ENCODE measurements around the gene LIPE. TPM values are rescaled to one million over a fixed set of nuclear protein-coding genes. Genes with fewer than 3 reads are reported as not detected.

The LIPE gene
- total and polyA plus RNA-seq, 12 donors: 11.2 to 230 (median 43.3) TPM

DNA sequence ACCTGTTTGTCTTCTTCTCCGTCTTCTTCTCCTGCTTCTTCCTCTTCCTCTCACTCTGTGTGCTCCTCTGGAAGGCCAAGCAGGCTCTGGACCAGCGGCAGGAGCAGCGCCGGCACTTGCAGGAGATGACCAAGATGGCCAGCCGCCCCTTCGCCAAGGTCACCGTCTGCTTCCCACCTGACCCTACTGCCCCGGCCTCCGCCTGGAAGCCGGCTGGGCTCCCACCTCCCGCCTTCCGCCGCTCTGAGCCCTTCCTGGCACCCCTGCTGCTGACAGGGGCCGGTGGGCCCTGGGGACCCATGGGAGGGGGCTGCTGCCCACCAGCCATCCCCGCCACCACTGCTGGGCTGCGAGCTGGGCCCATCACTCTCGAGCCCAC, 51.0 kb downstream of the LIPE start:
- H3K9me3 ChIP-seq (replicated peaks in 1 of 3): no peaks in the 10 kb centered on the region
- no peak overlapping the region for H3K4me3 ChIP-seq
- TF ChIP-seq POLR2A (IDR thresholded peaks at IDR 0.05) (no peak), CTCF (IDR thresholded peaks at IDR 0.05) (no peak)
- no peak for DNase-seq
- no peaks in the 10 kb centered on the region for H3K4me1 ChIP-seq (replicated peaks in 1 of 2)
- intact Hi-C loops (cut with DNase I): no loop called here
- H3K27me3 ChIP-seq: no peaks in the 10 kb centered on the region
- H3K36me3 ChIP-seq (replicated peaks in 1 of 2): peaks cover 0 to 7% of the 10 kb centered on the region in 2 donors
- 94 to 97% (median 97%) methylated on average over 7 to 17 of the region's 17 CpGs for WGBS, 4 donors
- no peak overlapping the region for H3K27ac ChIP-seq

DNA sequence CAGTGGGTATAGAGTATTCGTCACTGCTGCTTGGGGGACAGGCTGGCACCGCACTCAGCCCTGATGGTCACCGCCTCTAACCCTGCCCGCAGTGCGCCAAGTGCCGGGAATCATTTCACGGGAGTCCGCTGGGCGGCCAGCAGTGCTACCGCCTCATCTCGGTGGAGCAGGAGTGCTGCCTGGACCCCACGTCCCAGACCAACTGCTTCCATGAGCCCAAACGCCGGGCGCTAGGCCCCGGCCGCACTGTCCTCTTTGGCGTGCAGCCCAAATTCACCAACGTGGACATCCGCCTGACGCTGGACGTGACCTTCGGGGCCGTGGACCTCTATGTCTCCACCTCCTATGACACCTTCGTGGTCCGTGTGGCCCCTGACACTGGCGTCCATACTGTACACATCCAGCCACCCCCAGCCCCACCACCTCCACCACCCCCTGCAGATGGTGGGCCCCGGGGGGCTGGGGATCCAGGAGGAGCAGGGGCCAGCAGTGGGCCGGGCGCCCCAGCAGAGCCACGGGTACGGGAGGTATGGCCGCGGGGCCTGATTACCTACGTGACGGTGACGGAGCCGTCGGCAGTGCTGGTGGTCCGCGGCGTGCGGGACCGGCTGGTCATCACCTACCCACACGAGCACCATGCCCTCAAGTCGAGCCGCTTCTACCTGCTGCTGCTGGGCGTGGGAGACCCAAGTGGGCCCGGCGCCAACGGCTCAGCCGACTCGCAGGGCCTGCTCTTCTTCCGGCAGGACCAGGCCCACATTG, 51.6 kb downstream of the LIPE start:
- no peak for DNase-seq
- H3K9me3 ChIP-seq (replicated peaks in 1 of 3): no peaks in the 10 kb centered on the region
- no peak overlapping the region for H3K4me3 ChIP-seq
- H3K27ac ChIP-seq: no peak overlapping the region
- intact Hi-C loops (cut with DNase I): no loop called here
- 91 to 95% (median 93%) methylated on average over 19 to 54 of the region's 54 CpGs for WGBS, 4 donors
- H3K27me3 ChIP-seq: no peaks in the 10 kb centered on the region
- no peak for TF ChIP-seq CTCF (IDR thresholded peaks at IDR 0.05)
- TF ChIP-seq POLR2A (IDR thresholded peaks at IDR 0.05): no peak
- H3K36me3 ChIP-seq (replicated peaks in 1 of 2): peaks cover 0 to 7% of the 10 kb centered on the region in 2 donors
- H3K4me1 ChIP-seq (replicated peaks in 1 of 2): no peaks in the 10 kb centered on the region

- Histone ChIP-seq H3K9me3 (replicated peaks in 1 of 3) (no peaks in the 10 kb centered on the region), H3K4me1 (replicated peaks in 1 of 2) (no peaks in the 10 kb centered on the region), H3K27ac (no peak overlapping the region), H3K4me3 (no peak overlapping the region), H3K27me3 (no peaks in the 10 kb centered on the region), H3K36me3 (replicated peaks in 1 of 2) (peaks cover 0 to 7% of the 10 kb centered on the region in 2 donors)
- intact Hi-C loops (cut with DNase I): no loop called here
- WGBS, 4 donors: 84 to 98% (median 91%) methylated on average over 6 to 11 of the region's 11 CpGs
- DNase-seq: no peak
- no peak for TF ChIP-seq POLR2A (IDR thresholded peaks at IDR 0.05)
- no peak for TF ChIP-seq CTCF (IDR thresholded peaks at IDR 0.05)
Observed at GRCh38 chr19:42374826-42375376, 52.3 kb downstream of the LIPE start.

DNA sequence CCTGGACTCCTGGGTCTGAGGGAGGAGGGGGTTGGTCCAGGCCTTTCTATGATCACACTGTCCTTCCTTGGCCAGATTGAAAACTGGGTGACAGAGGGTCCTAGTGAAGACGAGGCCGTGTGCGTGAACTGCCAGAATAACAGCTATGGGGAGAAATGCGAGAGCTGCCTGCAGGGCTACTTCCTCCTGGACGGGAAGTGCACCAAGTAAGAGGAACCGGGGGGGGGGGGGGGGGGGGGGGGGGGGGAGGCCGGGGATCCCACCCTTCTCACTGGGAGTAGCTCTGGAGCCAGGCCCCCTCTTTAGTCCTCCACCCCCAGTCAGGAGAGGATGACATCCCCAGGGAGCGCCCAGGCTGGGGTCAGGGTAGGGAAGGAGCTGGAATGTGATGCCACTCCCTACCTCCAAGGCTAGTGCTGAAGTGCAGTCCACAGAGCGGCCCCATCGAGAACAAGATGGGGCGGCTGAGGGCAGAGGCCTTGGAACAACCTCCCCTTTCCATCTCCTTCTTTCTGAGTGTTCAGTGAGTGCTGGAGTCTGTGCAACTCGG, 56.5 kb downstream of the LIPE start:
- WGBS, 4 donors: 74 to 86% (median 78%) methylated on average over 8 to 12 of the region's 12 CpGs
- TF ChIP-seq CTCF (IDR thresholded peaks at IDR 0.05) (no peak), POLR2A (IDR thresholded peaks at IDR 0.05) (no peak)
- H3K36me3 ChIP-seq (replicated peaks in 1 of 2): peaks cover 0 to under 1% of the 10 kb centered on the region in 2 donors

More for the DNA sequence above, 56.5 kb downstream of the LIPE start:
- Histone ChIP-seq H3K27me3 (no peaks in the 10 kb centered on the region), H3K27ac (no peak overlapping the region), H3K4me3 (no peak overlapping the region), H3K4me1 (replicated peaks in 1 of 2) (no peaks in the 10 kb centered on the region), H3K9me3 (replicated peaks in 1 of 3) (no peaks in the 10 kb centered on the region)
- DNase-seq: no peak
- intact Hi-C loops (cut with DNase I): no loop called here

Measured in adrenal gland (tissue), 12 donors.